ENCODE measurements around the gene MASP2.
"Not testable (repeated sequence)": the region's sequence is repeated elsewhere in the genome, so short reads cannot be mapped to it uniquely, and the experiment has no call there.

Gene MASP2

DNA sequence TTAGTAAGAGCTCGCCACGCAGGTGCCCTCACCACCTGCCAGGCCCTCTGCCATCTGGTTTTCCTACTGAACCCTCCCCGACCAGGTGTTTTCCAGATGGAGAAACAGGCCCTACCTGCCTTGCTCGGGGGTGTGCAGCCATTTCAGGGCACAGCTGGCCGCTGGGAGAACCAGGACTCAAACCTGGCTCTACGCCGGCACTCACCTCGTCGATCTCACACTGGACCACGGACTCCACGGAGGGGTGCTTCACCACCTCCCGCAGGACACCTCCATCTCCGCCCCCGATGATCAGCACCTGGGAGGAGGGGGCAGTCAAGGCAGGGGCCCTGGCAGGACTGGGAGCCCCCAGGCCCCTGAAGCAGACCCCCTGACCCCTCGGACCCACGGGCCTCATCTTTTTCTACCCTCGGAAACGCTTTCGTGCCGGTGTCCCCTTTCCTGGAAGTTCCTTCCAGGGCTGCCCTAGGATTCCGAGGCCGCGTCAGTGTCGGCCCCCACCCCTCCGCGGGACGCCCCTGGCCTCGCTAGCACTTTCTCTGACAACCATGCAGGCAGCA lies 11.6 kb upstream of the MASP2 start:
- no peak for DNase-seq (ENCODE audit: low read depth)

DNA sequence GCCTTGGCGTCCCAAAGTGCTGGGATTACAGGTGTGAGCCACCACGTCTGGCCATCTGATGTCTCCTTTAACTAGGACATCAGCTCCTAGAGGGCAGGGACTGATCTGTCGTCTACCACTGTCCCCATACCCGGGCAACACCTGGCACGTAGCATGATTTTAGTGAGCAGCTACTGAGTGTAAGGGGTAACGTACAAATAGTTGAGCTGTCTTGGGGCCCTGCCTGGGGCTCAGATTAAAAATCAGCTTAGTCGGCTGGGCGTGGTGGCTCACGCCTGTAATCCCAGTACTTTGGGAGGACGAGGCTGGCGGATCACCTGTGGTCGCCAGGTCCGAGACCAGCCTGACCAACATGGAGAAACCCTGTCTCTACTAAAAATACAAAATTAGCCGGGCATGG lies 11.0 kb upstream of the MASP2 start:
- DNase-seq (ENCODE audit: low read depth): no peak

GRCh38 chr1:11057477-11057876 lies 10.4 kb upstream of the MASP2 start:
- no peak for DNase-seq (ENCODE audit: low read depth)

DNA sequence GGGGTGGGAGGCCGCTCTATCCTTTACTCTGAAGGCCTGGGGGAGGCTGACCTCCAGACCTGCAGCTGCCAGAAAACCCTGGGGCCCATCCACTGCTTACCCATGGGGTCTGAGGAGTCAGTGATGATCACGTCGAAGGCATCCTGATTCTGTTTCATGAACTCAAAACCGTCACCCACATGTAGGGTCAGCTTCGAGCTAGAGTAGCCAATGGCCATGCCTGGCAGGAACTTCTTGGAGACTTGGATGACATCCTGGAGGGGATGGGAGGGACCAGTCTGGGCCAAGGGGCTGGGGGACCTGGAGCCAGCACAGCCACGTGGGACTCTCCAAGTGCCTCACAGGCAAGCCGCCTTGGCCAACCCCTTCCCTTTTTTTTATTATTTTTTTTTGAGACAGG lies 9.5 kb upstream of the MASP2 start:
- no peak for DNase-seq (ENCODE audit: low read depth)

DNA sequence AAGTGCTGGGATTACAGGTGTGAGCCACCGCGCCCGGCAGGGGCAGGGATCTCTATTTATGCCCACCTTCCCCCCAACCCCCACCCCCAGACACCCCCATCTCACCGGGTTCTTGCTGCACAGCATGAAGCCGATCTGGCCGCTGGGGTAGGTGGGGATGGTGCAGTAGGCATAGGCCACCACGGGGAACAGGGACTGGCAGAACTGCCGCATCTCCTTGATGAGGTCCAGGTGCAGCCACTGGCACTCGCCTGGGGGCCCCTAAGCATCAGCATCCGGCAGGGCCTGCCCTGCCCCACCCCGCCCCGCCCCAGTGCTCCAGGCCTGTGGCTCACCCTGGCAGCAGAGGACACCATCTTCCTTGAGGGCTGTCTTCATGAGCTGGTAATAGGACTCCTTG lies 8.6 kb upstream of the MASP2 start:
- DNase-seq (ENCODE audit: low read depth): no peak

- no peak for DNase-seq (ENCODE audit: low read depth)
These were observed 7.6 kb upstream of the MASP2 start for GRCh38 chr1:11054666-11055065.

- no peak for DNase-seq (ENCODE audit: low read depth)
These were observed 7.1 kb upstream of the MASP2 start for GRCh38 chr1:11054181-11054580.

- DNase-seq (ENCODE audit: low read depth): no peak
These were observed 6.7 kb upstream of the MASP2 start for GRCh38 chr1:11053758-11054137.

GRCh38 chr1:11052839-11053757 lies 6.1 kb upstream of the MASP2 start:
- DNase-seq (ENCODE audit: low read depth): no peak

- no peak for DNase-seq (ENCODE audit: low read depth)
These were observed 4.9 kb upstream of the MASP2 start for GRCh38 chr1:11051781-11052511.

DNA sequence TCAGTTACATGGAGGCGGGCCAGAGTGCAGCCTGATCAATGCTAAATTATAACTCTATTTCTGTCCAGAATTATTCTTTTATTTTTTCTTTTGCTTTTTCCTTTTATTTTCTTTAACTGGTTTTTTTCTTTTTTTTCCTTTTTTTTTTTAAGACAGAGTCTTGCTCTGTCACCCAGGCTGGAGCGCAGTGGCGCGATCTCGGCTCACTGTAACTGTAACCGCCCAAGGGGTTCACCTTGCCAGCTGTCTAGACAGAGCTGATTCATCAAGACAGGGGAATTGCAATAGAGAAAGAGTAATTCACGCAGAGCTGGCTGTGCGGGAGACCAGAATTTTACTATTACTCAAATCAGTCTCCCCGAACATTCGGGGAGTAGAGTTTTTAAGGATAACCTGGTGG lies 4.1 kb upstream of the MASP2 start:
- DNase-seq (ENCODE audit: low read depth): not testable (repeated sequence)

DNA sequence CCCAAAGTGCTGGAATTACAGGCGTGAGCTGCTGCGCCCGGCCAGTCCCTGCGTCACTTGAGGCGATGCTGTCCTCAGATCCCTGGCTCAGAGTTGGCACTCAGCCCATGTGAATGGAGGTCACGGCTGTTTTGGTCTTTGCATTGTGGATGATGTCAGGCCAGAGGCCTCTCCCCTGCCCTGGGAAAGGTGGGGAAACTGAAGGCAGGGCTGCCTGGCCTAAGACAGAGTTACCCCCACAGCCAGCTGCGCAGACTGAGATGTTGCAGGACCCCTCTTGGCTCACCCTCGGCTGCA lies 821 bp downstream of the MASP2 start:
- no peak for DNase-seq (ENCODE audit: low read depth)

GRCh38 chr1:11045428-11046269 lies 1.4 kb downstream of the MASP2 start:
- DNase-seq (ENCODE audit: low read depth): no peak

DNA sequence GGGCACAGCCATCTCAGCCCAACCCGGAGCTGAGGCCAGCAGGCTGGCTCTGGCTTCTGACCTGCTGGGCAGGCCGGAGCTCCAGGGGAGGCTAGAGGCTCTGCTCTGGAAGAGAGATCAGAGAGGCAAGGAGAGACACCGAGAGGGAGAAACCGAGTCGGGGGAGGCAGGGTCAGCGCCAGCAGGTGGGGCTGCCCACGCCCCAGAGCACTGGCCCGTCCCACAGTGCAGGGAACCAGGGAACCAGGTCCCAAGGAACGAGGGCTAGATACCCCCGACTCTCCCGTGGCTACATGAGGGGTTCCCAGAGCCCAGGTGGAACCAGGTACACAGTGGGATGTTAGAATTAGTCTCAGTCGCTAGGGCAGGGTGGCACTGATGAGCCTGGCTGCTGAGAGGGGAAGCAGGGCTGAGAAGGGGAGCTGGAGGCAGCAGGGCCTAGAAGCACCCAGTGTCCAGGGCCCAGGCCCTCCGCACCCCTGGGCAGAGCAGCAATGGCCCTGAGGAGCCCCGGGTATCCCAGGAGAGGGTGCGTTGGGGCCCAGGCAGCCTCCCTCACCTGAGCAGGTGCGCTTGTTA lies 2.1 kb downstream of the MASP2 start:
- DNase-seq (ENCODE audit: low read depth): no peak

- DNase-seq (ENCODE audit: low read depth): no peak
These were observed 2.8 kb downstream of the MASP2 start for GRCh38 chr1:11044086-11044848.

- no peak for DNase-seq (ENCODE audit: low read depth)
These were observed 3.8 kb downstream of the MASP2 start for GRCh38 chr1:11042995-11043874.

GRCh38 chr1:11042065-11042464 lies 5.0 kb downstream of the MASP2 start:
- no peak for DNase-seq (ENCODE audit: low read depth)

DNA sequence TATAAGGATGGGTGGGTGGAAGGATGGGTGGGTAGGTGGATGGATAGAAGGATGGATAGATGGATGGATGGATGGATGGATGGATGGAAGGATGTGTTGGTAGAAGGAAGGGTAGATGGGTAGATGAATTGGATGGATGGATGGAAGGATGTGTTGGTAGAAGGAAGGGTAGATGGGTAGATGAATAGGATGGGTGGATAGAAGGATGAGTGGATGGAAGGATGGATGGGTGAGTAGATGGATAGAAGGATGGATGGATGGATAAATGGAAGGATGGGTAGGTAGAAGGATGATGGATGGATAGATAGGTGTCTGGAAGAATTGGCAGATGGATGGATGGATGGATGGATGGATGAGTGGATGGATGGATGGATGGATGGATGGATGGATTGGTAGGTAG lies 6.0 kb downstream of the MASP2 start:
- no peak for DNase-seq (ENCODE audit: low read depth)

GRCh38 chr1:11040105-11040429 lies 7.0 kb downstream of the MASP2 start:
- not testable (repeated sequence) for DNase-seq (ENCODE audit: low read depth)

DNA sequence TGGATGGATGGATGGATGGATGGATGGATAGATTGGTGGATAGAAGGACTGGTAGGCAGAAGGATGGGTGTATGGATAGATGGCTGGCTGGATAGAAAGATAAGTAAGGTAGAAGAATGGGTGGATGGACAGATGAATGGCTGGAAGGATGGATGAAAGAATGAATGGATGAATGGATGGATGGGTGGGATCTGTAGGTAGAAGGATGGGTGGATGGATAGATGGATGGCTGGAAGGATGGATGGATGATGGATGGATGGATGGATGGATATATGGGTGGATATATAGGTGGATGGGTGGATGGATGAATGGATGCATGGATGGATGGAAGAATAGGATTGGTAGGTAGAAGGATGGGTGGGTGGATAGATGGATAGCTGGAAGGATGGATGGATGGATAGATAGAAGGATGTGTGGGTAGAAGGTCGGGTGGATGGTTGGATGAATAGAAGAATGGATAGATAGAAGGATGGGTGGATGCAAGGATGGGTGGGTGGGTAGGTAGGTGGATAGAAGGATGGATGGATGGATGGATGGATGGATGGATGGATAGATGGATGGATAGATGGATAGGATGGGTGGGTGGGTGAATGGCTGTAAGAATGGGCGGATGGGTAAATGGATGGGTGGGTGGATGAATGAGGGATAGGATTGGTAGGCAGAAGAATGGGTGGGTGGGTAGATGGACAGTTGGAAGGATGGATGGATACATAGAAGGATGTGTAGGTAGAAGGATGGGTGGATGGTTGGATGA lies 7.5 kb downstream of the MASP2 start:
- DNase-seq (ENCODE audit: low read depth): no peak
